H1 (cell line): Measurements from ENCODE around the gene APP. TPM values are rescaled to one million over a fixed set of nuclear protein-coding genes. Genes with fewer than 3 reads are reported as not detected.

ENCODE experiments used
- CTCF ChIA-PET: fragments of 300-600 bp; sonication (Branson Sonifier 250); formaldehyde crosslinking; loops from one replicate; lab custom pipeline; 2021; ENCODE audit not compliant: partially characterized antibody; lab: Charles Lee
- POLR2A ChIA-PET: fragments of 300-600 bp; sonication (Branson Sonifier 250); formaldehyde crosslinking; loops from one replicate; lab custom pipeline; 2021; ENCODE audit warnings: inconsistent platforms; ENCODE audit not compliant: partially characterized antibody; lab: Charles Lee
- DNase-seq, 2 experiments: peaks; one replicate each; pipeline versions ENCODE4 v3.0.0 to v3.0.0-alpha.2; 2010 to 2022; ENCODE audit warnings: low spot score in 2 of 2, low read depth in 1 of 2, mixed read lengths in 1 of 2
- FAIRE-seq: peaks from 2 replicates; lab custom pipeline; 2011; peaks lifted over from hg19 to GRCh38; lab: Jason Lieb, UNC
- H2AFZ ChIP-seq: 2 replicates; pipeline ENCODE4 v1.8.1; 2012; ENCODE audit warnings: low read length, inconsistent platforms
- H2AK5ac ChIP-seq: 2 replicates; pipeline ENCODE4 v1.6.1; 2013; ENCODE audit warnings: low read depth, low read length
- H2BK120ac ChIP-seq: replicated peaks from 2 replicates; pipeline ENCODE3; 2013; ENCODE audit warnings: low read depth, low read length, inconsistent platforms
- H2BK12ac ChIP-seq: 2 replicates; pipeline ENCODE4 v1.6.1; 2013; ENCODE audit warnings: low read depth, low read length
- H2BK15ac ChIP-seq: 2 replicates; pipeline ENCODE4 v1.6.1; 2013; ENCODE audit warnings: low read length
- H2BK20ac ChIP-seq: 2 replicates; pipeline ENCODE4 v1.6.1; 2013; ENCODE audit warnings: low read length
- H2BK5ac ChIP-seq: 2 replicates; pipeline ENCODE4 v1.6.1; 2013; ENCODE audit warnings: low read depth, low read length
- H3K14ac ChIP-seq: 2 replicates; pipeline ENCODE4 v1.6.1; 2013; ENCODE audit warnings: inconsistent platforms; ENCODE audit not compliant: insufficient read length
- H3K18ac ChIP-seq: 2 replicates; pipeline ENCODE4 v1.6.1; 2013; ENCODE audit warnings: low read length; ENCODE audit errors: extremely low read depth
- H3K23ac ChIP-seq: 2 replicates; pipeline ENCODE4 v1.6.1; 2013; ENCODE audit warnings: inconsistent platforms; ENCODE audit not compliant: insufficient read length
- H3K23me2 ChIP-seq: 2 replicates; pipeline ENCODE4 v1.6.1; 2013; ENCODE audit warnings: low read depth, low read length
- H3K27ac ChIP-seq: 2 replicates; pipeline ENCODE4 v1.6.1; 2011; ENCODE audit warnings: low read depth, low read length, inconsistent platforms
- H3K27me3 ChIP-seq, 4 experiments: replicated peaks in 1 of 4; 1 replicate in 1 of 4; 2 replicates in 3 of 4; pipeline versions ENCODE4 v1.6.1 to v1.8.1; 2011 to 2013; ENCODE audit warnings: low read length in 3 of 4, mild to moderate bottlenecking in 3 of 4, inconsistent platforms in 2 of 4, mixed read lengths in 2 of 4, moderate library complexity in 1 of 4; ENCODE audit not compliant: control insufficient read depth in 3 of 4, insufficient read depth in 3 of 4; ENCODE audit errors: extremely low read depth in 1 of 4
- H3K36me3 ChIP-seq, 4 experiments: 2 replicates each; pipeline versions ENCODE4 v1.6.1 to v1.8.1; 2011 to 2013; ENCODE audit warnings: mild to moderate bottlenecking in 4 of 4, low read length in 3 of 4, moderate library complexity in 2 of 4, control low read depth in 1 of 4, inconsistent platforms in 1 of 4; ENCODE audit not compliant: insufficient read depth in 4 of 4, control insufficient read depth in 2 of 4
- H3K4ac ChIP-seq: replicated peaks from 2 replicates; pipeline ENCODE3; 2013; ENCODE audit warnings: low read length, low read depth, mixed read lengths, inconsistent platforms; ENCODE audit not compliant: insufficient read length
- H3K4me1 ChIP-seq, 4 experiments: replicated peaks in 1 of 4; 1 replicate in 1 of 4; 2 replicates in 3 of 4; pipeline versions ENCODE4 v1.6.1 to v1.8.1; 2011 to 2013; ENCODE audit warnings: low read length in 3 of 4, inconsistent platforms in 2 of 4, mixed read lengths in 1 of 4; ENCODE audit not compliant: insufficient read depth in 4 of 4, control insufficient read depth in 3 of 4
- H3K4me2 ChIP-seq, 2 experiments: 2 replicates each; pipeline versions ENCODE4 v1.6.1 to v1.8.1; 2011 to 2013; ENCODE audit warnings: low read depth in 2 of 2, low read length in 2 of 2, control low read depth in 1 of 2, inconsistent platforms in 1 of 2, mild to moderate bottlenecking in 1 of 2; ENCODE audit not compliant: insufficient read depth in 1 of 2
- H3K4me3 ChIP-seq, 4 experiments: fragments of 200-600, 300-600 bp in 1 of 4; sonication (generic), shearing (Covaris generic), sonication (Bioruptor Twin) in 1 of 4; 2 replicates each; pipeline versions ENCODE4 v1.5.1 to v1.8.1; 2011 to 2016; ENCODE audit warnings: low read length in 4 of 4, low read depth in 3 of 4, control low read depth in 2 of 4, inconsistent platforms in 2 of 4, mild to moderate bottlenecking in 2 of 4, mixed read lengths in 1 of 4, moderate library complexity in 1 of 4; ENCODE audit not compliant: insufficient read depth in 2 of 4; ENCODE audit errors: extremely low read depth in 1 of 4
- H3K56ac ChIP-seq: replicated peaks from 2 replicates; pipeline ENCODE3; 2013; ENCODE audit warnings: low read depth, mild to moderate bottlenecking, mixed read lengths, low read length, inconsistent platforms; ENCODE audit not compliant: insufficient read length
- H3K79me1 ChIP-seq: 2 replicates; pipeline ENCODE4 v1.6.1; 2013; ENCODE audit warnings: low read depth, low read length, control low read depth
- H3K79me2 ChIP-seq, 2 experiments: 2 replicates each; pipeline versions ENCODE4 v1.6.1 to v1.8.1; 2012 to 2013; ENCODE audit warnings: low read length in 2 of 2, mild to moderate bottlenecking in 2 of 2, inconsistent platforms in 1 of 2; ENCODE audit not compliant: insufficient read depth in 2 of 2, control insufficient read depth in 1 of 2
- H3K9ac ChIP-seq, 4 experiments: replicated peaks in 1 of 4; 1 replicate in 1 of 4; 2 replicates in 3 of 4; pipeline versions ENCODE4 v1.6.1 to v1.8.1; 2011 to 2013; ENCODE audit warnings: low read depth in 3 of 4, low read length in 3 of 4, control low read depth in 2 of 4, mild to moderate bottlenecking in 2 of 4, moderate library complexity in 2 of 4, inconsistent platforms in 1 of 4; ENCODE audit errors: extremely low read depth in 1 of 4
- H3K9me3 ChIP-seq, 2 experiments: 2 replicates each; pipeline versions ENCODE4 v1.6.1 to v1.8.1; 2012 to 2013; ENCODE audit warnings: mild to moderate bottlenecking in 2 of 2, moderate library complexity in 2 of 2, control low read depth in 1 of 2, inconsistent platforms in 1 of 2, low read depth in 1 of 2, low read length in 1 of 2, mixed read lengths in 1 of 2; ENCODE audit not compliant: insufficient read depth in 2 of 2
- H4K20me1 ChIP-seq, 2 experiments: replicated peaks in 1 of 2; 2 replicates each; pipeline versions ENCODE3 to v1.8.1; 2011 to 2013; ENCODE audit warnings: inconsistent platforms in 2 of 2, low read length in 2 of 2, mild to moderate bottlenecking in 1 of 2; ENCODE audit not compliant: insufficient read depth in 2 of 2, control insufficient read depth in 1 of 2
- H4K5ac ChIP-seq: 2 replicates; pipeline ENCODE4 v1.6.1; 2013; ENCODE audit warnings: low read length, low read depth, mixed read lengths, inconsistent platforms; ENCODE audit not compliant: insufficient read length
- H4K8ac ChIP-seq: 2 replicates; pipeline ENCODE4 v1.8.0; 2013; ENCODE audit warnings: mild to moderate bottlenecking, moderate library complexity, low read length, inconsistent platforms; ENCODE audit not compliant: insufficient read depth; ENCODE audit errors: extremely low read depth
- H4K91ac ChIP-seq: replicated peaks from 2 replicates; pipeline ENCODE3; 2013; ENCODE audit warnings: low read length, mixed read lengths, inconsistent platforms; ENCODE audit not compliant: insufficient read length
- CEBPB ChIP-seq: IDR thresholded peaks from 2 replicates; pipeline ENCODE4 v1.6.1; 2012; ENCODE audit warnings: low read depth, low read length
- EZH2 ChIP-seq: fragments of 200-600 bp; sonication (generic); IDR thresholded peaks from 2 replicates; pipeline ENCODE4 v1.7.1; 2012; ENCODE audit warnings: low read depth, mild to moderate bottlenecking, moderate library complexity, low read length, inconsistent platforms; ENCODE audit not compliant: severe bottlenecking
- KDM1A ChIP-seq: fragments of 200-600, 300-600 bp; sonication (generic); IDR thresholded peaks from 2 replicates; pipeline ENCODE4 v1.7.1; 2016; ENCODE audit warnings: mild to moderate bottlenecking, low read length, borderline replicate concordance
- POU5F1 ChIP-seq: IDR thresholded peaks from 2 replicates; pipeline ENCODE4 v1.6.1; 2011; ENCODE audit warnings: low read depth, mild to moderate bottlenecking, low read length, moderate library complexity
- RAD21 ChIP-seq, 2 experiments: IDR thresholded peaks in 1 of 2; conservative IDR thresholded peaks in 1 of 2; 2 replicates each; pipeline ENCODE4 v1.6.1; 2011; ENCODE audit warnings: low read depth in 2 of 2, low read length in 2 of 2, improper control_type of control experiment in 1 of 2, inconsistent platforms in 1 of 2, mild to moderate bottlenecking in 1 of 2, moderate library complexity in 1 of 2
- RFX5 ChIP-seq: IDR thresholded peaks from 2 replicates; pipeline ENCODE4 v1.6.1; 2011; ENCODE audit warnings: low read depth, low read length, improper control_type of control experiment, borderline replicate concordance
- SP4 ChIP-seq: IDR thresholded peaks from 2 replicates; pipeline ENCODE4 v1.6.1; 2012; ENCODE audit warnings: low read length, inconsistent platforms
- SRF ChIP-seq: IDR thresholded peaks from 2 replicates; pipeline ENCODE4 v1.6.1; 2011; ENCODE audit warnings: mild to moderate bottlenecking, low read depth, low read length, moderate library complexity
- SUZ12 ChIP-seq: fragments of 200-600 bp; sonication (generic); IDR thresholded peaks from 2 replicates; pipeline ENCODE4 v1.6.1; 2012; ENCODE audit warnings: mild to moderate bottlenecking, inconsistent platforms, low read length, moderate library complexity, mixed read lengths
- TAF1 ChIP-seq: IDR thresholded peaks from 2 replicates; pipeline ENCODE4 v1.6.1; 2011; ENCODE audit warnings: mild to moderate bottlenecking, low read depth, low read length
- TAF7 ChIP-seq: optimal IDR thresholded peaks from 2 replicates; pipeline ENCODE3; 2011; ENCODE audit warnings: low read depth, mild to moderate bottlenecking, inconsistent platforms, low read length, moderate library complexity, borderline replicate concordance
- TCF12 ChIP-seq: IDR thresholded peaks from 2 replicates; pipeline ENCODE4 v1.6.1; 2011; ENCODE audit warnings: low read depth, mild to moderate bottlenecking, low read length
- WGBS, 2 experiments: shearing (Covaris generic) in 1 of 2; methylation state at CpG; one replicate each; pipeline versions ENCODE4 v1.1.6 to v1.1.7; 2013 to 2015; ENCODE audit warnings: low lambda C conversion rate in 2 of 2, mixed read lengths in 2 of 2, inconsistent platforms in 1 of 2, low coverage in 1 of 2, missing lambda C conversion rate in 1 of 2; ENCODE audit not compliant: insufficient replicate concordance in 2 of 2, insufficient coverage in 1 of 2, insufficient read length in 1 of 2; ENCODE audit errors: extremely low coverage in 1 of 2, missing lambda C conversion rate in 1 of 2; 5-methylcytosine and 5-hydroxymethylcytosine counted together
- polyA plus RNA-seq, 7 experiments: library from polyadenylated mRNA; depleted of rRNA in 3 of 7; stranded (reverse) in 5 of 7; unstranded in 2 of 7; fragments of >200 nt in 5 of 7; fragments of 200-250 nt in 2 of 7; gene quantifications; 1 replicate in 5 of 7; 2 replicates in 1 of 7; 4 replicates in 1 of 7; pipeline versions ENCODE4 v1.2.1 to v1.2.3, GENCODE V29; 2011 to 2013; ENCODE audit warnings: missing spikeins in 2 of 7, mixed read lengths in 2 of 7
- total RNA-seq: library from RNA; stranded (reverse); fragmentation: NEBNext Ultra II Directional; extraction: Animal tissue kit (Norgen Biotek cat#: 25700); gene quantifications from 2 replicates; pipeline ENCODE4 v1.2.1, GENCODE V29; 2021

APP gene
- total and polyA plus RNA-seq, 2 of the 8 experiments (the other 6 are each of a cell fraction or from before 2014, with no cell fraction given) = 375 to 551 TPM

DNA sequence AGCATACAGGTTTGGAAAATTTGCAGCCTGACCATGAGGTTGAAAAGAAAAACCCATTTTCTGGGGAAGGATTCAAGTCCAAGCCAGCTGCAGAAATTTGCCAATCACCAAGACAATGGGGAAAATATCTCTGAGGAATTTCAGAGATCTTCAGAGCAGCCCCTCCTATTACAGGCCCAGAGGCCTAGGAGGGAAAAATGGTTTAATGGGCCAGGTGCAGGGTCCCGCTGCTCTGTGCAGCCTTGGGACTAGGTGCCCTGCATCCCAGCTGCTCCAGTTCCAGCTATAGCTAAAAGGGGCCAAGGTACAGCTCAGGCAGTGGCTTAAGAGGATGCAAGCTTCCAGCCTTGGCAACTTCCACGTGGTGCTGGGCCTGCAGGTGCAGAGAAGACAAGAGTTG lies 322.3 kb downstream of the APP start:
- H3K79me2 ChIP-seq = no peaks in the 10 kb centered on the region
- no peak overlapping the region for H2BK20ac ChIP-seq
- no peak for FAIRE-seq
- no peak overlapping the region for H2BK12ac ChIP-seq
- H2AK5ac ChIP-seq = no peak overlapping the region
- H3K14ac ChIP-seq = no peak overlapping the region
- no peak for TF ChIP-seq RAD21 (IDR thresholded peaks at IDR 0.05 in 1 of 2, conservative IDR thresholded peaks at IDR 0.05 in 1 of 2; ENCODE audit: low read depth in 2 of 2, low read length in 2 of 2)
- no peak for TF ChIP-seq POU5F1
- TF ChIP-seq TCF12 = no peak
- TF ChIP-seq RFX5 = no peak
- no peak for TF ChIP-seq CEBPB
- no peak for TF ChIP-seq SUZ12
- TF ChIP-seq SRF = no peak
- no peak for TF ChIP-seq TAF7
- TF ChIP-seq KDM1A = no peak
- TF ChIP-seq TAF1 = no peak
- TF ChIP-seq SP4 = no peak
- TF ChIP-seq EZH2 = no peak
- H3K4me1 ChIP-seq = no peaks in the 10 kb centered on the region
- no peak overlapping the region for H3K4ac ChIP-seq
- ChIA-PET POLR2A (no interaction called here), CTCF (interaction anchor here (0.6 kb wide), 1 partner anchor 512 kb away, joined by 3 read pairs; no protein-coding TSS in a partner anchor)
- H3K27me3 ChIP-seq = no peaks in the 10 kb centered on the region
- H3K18ac ChIP-seq = no peak overlapping the region
- no peak overlapping the region for H3K56ac ChIP-seq
- H3K9me3 ChIP-seq = peaks cover 6 to 14% of the 10 kb centered on the region in 2 experiments; a peak in 2 of 4 replicates
- H2BK15ac ChIP-seq = no peak overlapping the region
- H4K91ac ChIP-seq = no peak overlapping the region
- DNase-seq = no peak
- H3K79me1 ChIP-seq = no peaks in the 10 kb centered on the region
- no peaks in the 10 kb centered on the region for H4K20me1 ChIP-seq
- H4K8ac ChIP-seq = no peak overlapping the region
- H3K23ac ChIP-seq = no peak overlapping the region
- H3K9ac ChIP-seq = no peak overlapping the region
- no peak overlapping the region for H4K5ac ChIP-seq
- H2AFZ ChIP-seq = no peak overlapping the region
- 71% methylated on average over 2 of the region's 2 CpGs; no CpG with 5 or more reads in 1 of the 2 experiments for WGBS, 2 experiments
- no peak overlapping the region for H3K4me2 ChIP-seq
- no peaks in the 10 kb centered on the region for H3K36me3 ChIP-seq
- H2BK120ac ChIP-seq = no peak overlapping the region
- no peak overlapping the region for H2BK5ac ChIP-seq
- H3K4me3 ChIP-seq = no peak overlapping the region
- no peaks in the 10 kb centered on the region for H3K23me2 ChIP-seq
- no peak overlapping the region for H3K27ac ChIP-seq
